SH-SY5Y (cell line): ENCODE results near the gene MLLT11.

Experiments used
- GATA2 ChIP-seq: IDR thresholded peaks from 2 replicates; pipeline ENCODE4 v1.6.1; 2011; ENCODE audit warnings: mild to moderate bottlenecking, low read depth, low read length
- GATA3 ChIP-seq: IDR thresholded peaks from 2 replicates; pipeline ENCODE4 v1.6.1; 2011; ENCODE audit warnings: low read depth, mild to moderate bottlenecking, low read length, moderate library complexity

MLLT11 gene

DNA sequence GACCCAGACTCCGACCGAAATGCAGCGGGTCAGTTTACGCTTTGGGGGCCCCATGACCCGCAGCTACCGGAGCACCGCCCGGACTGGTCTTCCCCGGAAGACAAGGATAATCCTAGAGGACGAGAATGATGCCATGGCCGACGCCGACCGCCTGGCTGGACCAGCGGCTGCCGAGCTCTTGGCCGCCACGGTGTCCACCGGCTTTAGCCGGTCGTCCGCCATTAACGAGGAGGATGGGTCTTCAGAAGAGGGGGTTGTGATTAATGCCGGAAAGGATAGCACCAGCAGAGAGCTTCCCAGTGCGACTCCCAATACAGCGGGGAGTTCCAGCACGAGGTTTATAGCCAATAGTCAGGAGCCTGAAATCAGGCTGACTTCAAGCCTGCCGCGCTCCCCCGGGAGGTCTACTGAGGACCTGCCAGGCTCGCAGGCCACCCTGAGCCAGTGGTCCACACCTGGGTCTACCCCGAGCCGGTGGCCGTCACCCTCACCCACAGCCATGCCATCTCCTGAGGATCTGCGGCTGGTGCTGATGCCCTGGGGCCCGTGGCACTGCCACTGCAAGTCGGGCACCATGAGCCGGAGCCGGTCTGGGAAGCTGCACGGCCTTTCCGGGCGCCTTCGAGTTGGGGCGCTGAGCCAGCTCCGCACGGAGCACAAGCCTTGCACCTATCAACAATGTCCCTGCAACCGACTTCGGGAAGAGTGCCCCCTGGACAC, 12.1 kb upstream of the MLLT11 start:
- TF ChIP-seq GATA3, result no peak
- TF ChIP-seq GATA2, result no peak

DNA sequence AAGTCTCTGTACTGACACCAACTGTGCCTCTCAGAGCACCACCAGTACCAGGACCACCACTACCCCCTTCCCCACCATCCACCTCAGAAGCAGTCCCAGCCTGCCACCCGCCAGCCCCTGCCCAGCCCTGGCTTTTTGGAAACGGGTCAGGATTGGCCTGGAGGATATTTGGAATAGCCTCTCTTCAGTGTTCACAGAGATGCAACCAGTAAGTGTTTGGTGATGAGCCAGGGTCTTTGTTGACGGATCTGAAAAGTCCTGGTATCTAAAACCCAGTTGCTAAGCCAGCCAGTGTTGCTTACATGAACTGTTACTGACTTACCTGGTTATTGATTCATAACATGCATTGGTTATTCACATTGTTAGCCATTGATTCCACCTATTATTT, 11.6 kb upstream of the MLLT11 start:
- no peak for TF ChIP-seq GATA2
- no peak for TF ChIP-seq GATA3

DNA sequence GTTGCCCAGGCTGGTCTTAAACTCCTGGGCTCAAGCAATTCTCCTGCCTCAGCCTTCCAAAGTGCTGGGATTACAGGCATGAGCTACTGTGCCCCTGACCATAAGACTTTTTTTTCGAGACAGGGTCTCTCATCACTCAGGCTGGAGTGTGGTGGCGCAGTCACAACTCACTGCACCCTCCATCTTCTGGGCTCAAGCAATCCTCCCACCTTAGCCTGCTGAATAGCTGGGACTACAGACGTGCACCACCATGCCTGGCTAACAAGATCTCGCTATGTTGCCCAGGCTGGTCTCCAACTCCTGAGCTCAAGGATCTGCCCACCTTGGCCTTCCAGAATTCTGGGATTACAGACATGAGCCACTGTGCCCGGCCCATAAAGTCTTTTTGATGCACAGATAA, 10.7 kb upstream of the MLLT11 start:
- no peak for TF ChIP-seq GATA2
- no peak for TF ChIP-seq GATA3

DNA sequence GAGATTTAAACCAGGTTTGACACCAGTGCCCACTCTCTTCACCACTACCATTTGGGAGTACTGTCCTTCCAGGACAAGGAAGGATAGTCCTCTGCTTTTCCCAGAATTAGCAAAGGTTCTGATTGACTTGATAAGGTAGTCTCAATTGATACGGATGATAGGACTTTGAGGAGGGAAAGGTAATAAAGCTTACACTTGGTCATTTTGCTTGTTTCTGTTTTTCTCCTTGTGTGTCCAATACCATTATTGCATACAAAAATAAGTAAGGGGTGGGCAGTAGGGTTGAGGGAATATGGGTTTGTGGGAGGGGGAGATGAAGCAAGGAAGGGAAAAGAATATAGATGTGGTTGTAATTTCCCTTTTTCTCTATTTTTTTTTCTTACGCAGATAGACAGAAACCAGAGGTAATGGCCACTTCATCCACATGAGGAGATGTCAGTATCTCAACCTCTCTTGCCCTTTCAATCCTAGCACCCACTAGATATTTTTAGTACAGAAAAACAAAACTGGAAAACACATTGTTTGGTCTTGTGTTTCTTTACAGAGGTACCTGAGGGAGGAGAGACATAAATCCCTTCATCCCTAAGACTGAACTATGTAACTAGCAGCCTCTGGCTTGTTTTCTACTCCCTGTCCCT, 10.0 kb upstream of the MLLT11 start:
- TF ChIP-seq GATA3 (no peak), GATA2 (no peak)

DNA sequence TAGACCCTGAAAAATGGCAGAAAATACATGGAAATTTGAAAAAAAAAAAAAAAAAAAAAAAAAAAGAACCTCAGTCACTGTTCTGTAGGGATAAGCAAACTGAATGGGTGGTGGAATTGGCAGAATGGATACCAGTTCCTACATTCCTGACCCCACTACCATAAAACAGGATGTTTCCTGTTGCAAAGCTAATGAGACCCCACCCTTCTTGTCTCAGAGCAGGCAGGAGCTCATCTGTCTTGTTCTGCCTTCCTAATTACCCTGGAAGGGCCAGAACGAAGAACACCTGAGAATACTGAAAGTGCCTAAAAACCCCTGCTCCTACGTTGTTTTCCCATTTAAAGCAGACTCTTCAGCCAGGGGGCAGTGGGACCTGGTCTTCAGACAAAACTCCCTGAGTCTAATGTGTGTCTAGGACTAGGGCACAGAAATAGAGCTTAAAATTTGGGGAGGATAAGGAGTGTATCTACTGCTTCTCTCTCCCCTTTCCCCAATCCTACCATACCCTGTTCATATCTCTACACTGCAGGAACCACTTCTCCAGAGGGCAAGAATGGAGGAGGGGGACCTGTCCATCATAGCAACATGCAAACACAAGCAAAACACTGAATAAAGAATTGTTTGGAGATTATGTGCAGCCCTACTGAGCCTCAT, 8.7 kb upstream of the MLLT11 start:
- TF ChIP-seq GATA2 (no peak), GATA3 (no peak)

DNA sequence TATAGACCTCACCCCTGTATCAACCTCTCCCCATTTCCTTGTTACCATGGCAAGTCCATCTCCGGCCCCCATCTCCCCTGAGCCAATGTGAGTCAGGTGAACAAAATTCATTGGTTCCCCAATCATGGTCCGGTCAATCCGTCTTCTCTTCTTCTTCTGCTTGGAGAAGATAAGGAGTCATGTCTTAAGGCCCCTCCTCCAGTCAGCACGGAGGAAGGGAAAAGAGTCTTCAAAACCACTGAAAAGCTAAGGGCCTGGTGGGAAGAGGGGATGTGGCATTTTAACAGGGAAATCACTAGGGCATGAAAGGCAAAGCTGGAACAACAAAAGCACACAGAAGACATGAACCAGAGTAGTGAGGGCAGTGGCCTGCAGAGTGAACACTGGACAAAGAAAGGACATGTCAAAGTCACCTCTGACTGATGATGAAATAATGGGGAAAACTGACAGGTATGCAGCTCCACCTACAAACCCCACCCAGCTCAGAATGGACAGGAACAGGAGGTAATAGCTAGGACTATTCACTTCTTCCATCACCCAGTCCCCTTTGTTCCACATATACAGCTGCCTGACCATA, 5.1 kb upstream of the MLLT11 start:
- TF ChIP-seq GATA3, result no peak
- no peak for TF ChIP-seq GATA2

DNA sequence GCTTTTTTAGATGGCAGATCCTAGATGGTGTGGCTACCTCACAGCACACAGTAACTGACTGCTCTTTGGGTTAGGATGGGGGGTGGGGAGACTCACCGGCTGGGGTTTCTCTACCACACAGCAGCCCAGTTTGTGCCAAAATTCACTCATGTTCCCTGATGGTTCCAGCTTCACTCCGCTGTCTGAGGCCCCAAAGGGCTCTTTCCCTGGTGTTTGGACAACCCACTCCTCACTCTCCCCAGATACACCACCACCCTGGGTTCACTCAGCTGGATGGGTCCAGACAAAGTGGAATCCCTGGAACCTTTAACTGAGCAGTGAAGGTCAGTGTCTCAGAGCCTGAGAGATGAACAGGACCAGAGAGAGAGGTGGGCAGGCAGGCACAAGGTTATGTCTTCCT, 4.6 kb upstream of the MLLT11 start:
- TF ChIP-seq GATA3 (no peak), GATA2 (no peak)

DNA sequence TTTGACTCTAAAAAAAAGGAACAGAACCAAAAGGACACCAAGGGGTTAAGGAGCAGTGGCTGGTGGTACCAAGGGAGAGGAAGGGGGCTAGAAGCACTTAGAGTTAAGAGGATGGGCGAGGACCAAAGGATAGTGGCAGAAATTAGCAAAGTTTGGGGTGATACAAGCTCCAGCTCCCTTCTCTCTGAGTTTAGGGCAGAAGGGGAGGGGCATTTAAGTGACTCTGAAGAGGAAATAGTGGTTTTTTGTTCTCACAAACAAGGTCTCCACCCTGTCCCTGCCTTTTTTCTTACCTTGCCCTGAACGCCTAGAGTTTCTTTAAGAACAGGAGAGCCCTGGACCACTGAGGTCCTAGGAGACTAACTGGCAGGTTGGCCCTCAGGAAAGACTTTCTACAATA, 4.0 kb upstream of the MLLT11 start:
- TF ChIP-seq GATA2 (no peak), GATA3 (no peak)

DNA sequence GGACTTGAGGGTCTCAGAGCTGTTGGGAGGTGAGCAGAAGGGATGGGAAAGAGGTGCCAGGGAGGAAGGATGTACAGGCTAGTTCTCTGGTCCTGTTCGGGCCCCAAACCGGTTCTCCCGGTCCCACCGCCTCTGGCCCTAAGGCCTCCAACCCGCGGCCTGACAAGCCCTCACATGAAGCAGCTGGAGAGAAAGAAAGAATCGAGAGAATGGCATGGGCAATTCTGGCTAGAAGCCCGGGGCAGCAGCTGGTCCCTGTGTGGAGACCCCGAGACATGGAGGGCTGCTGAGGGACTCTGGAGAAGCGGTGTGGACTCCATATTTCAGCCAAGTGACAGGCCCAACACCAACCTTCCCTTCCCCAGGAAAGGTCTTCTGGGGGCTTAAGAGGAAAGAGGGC, 1.5 kb upstream of the MLLT11 start:
- no peak for TF ChIP-seq GATA3
- TF ChIP-seq GATA2, result no peak

DNA sequence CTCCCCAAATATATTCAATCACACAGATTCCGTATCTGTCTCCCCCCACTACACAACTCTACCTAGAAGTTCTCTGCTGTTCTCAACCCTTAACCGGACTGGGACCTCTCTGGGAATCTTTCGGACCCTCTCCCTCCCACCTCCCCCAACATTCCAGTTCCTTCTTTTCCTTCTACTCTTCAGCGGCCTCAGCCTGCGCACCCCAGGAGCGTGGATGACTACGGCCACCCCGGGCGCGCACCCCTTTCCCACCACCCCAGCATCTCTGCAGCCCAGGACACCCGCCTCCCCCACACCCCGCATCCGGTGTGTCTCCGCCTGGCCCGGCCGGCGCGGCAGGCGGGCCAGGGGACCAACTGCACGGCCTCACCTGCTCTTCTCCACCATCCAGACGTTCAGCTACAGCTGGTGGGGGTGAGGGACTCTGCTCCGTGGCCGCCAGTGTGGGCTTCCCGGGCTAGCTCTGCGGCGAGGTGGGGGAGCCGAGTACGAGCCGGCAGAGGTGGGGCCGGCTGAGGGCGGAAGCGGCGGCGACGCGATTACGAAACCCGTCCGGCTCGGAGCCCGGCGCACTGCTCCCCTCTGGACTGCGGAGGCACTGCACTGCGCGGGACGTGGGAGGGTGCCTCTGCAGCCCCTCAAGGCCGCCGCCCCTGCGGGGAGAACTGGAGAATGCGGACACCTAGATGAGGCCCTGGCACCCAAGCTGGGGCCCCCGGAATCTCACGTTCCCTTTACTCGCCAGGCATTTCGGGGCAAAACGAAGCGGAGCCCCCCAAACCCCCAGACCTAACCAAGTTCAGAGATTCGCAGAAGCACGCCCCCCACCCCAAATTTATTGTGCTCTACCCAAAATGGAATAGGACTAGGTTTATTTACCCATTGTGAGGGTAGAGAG, 839 bp upstream of the MLLT11 start, which contains the start of gene CDC42SE1:
TSS of gene CDC42SE1 (minus strand) at position 514 of the 898 bp plus-strand sequence. CDS start 3,892 bp downstream, outside the sequence.
- TF ChIP-seq GATA3, result no peak
- no peak for TF ChIP-seq GATA2

DNA sequence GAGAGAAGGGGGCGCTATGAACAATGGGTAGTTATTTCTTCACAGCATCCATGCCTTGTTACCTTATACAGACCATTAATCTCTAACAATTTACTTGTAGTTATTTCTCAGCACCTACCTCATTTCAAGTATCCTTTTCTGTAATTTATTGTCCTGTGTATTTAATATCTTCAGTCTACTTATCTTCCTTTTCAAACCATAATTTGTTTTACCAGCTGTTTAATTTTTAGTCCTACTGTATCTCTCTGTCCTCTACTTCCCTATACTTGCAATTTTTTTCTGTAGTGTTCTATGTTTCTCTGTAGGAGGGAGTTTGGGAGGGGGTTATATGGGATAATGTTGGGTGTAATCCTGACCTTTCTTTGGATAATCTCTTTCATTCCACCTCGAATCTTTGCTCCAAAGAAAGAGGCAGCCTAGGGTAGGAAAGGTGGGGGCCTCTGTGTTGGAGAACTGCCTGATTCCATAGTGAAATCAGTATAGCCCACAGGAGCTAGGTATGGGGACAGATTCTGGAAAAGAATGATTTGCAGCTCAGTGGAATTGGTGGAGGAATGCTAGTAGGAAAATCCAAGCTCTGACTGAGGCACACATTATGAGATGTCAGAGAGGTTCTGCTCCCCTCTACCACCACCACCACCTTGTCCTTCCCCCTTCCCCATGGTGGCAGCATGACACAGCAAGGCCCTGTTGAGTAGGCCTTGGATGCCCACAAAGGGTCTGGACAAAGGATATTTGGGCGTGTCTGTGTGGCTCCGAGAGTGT, 642 bp downstream of the MLLT11 start:
- no peak for TF ChIP-seq GATA3
- peak; percentile 36 for TF ChIP-seq GATA2

DNA sequence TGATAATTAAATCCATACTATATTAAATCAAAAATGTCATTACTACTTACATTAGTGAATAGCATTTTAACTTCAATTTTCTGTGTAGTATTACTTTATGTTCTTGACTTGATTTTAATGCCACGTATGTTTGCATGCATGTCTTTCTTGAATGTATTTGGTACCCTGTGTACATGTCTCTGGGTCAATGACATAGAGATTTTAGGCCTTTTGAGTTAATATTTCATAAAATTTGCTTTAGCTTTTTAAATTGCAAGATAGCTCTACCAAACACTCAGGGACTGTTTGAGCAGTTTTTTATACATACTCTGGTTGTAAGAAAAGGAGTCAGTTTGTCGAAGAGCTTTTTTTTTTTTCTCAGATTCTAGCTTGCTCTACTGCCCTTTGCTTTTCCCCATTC, 1.5 kb downstream of the MLLT11 start:
- TF ChIP-seq GATA3 (no peak), GATA2 (no peak)
